Neuronal stem cell (in vitro differentiated cells): Measurements from ENCODE around the gene PCNX3.

Experiments used
- DNase-seq: peaks from one replicate; pipeline ENCODE4 v3.0.0-alpha.2; 2013; ENCODE audit warnings: low spot score
- H2AFZ ChIP-seq: one replicate; pipeline ENCODE4 v1.6.1; 2013; ENCODE audit warnings: mild to moderate bottlenecking, low read length, inconsistent platforms
- H2AK5ac ChIP-seq: 2 replicates; pipeline ENCODE4 v1.6.1; 2013; ENCODE audit warnings: low read depth, mild to moderate bottlenecking, inconsistent platforms, low read length, moderate library complexity, mixed read lengths
- H2BK120ac ChIP-seq: 2 replicates; pipeline ENCODE4 v1.6.1; 2013; ENCODE audit warnings: low read depth, mild to moderate bottlenecking, inconsistent platforms, low read length, moderate library complexity, mixed read lengths
- H2BK12ac ChIP-seq: one replicate; pipeline ENCODE4 v1.6.1; 2013; ENCODE audit warnings: low read length, inconsistent platforms
- H2BK15ac ChIP-seq: 2 replicates; pipeline ENCODE4 v1.6.1; 2013; ENCODE audit warnings: mild to moderate bottlenecking, low read length, inconsistent platforms, mixed read lengths
- H2BK5ac ChIP-seq: one replicate; pipeline ENCODE4 v1.6.1; 2013; ENCODE audit warnings: inconsistent platforms, mild to moderate bottlenecking, low read length, moderate library complexity
- H3K14ac ChIP-seq: one replicate; pipeline ENCODE4 v1.6.1; 2013; ENCODE audit warnings: low read length, inconsistent platforms
- H3K18ac ChIP-seq: 2 replicates; pipeline ENCODE4 v1.6.1; 2013; ENCODE audit warnings: low read length, inconsistent platforms
- H3K23ac ChIP-seq: 2 replicates; pipeline ENCODE4 v1.6.1; 2013; ENCODE audit warnings: low read depth, mild to moderate bottlenecking, mixed read lengths, low read length, inconsistent platforms; ENCODE audit not compliant: poor library complexity
- H3K27ac ChIP-seq: replicated peaks from 3 replicates; pipeline ENCODE4 v1.5.1; 2013; ENCODE audit warnings: low read length, inconsistent platforms
- H3K27me3 ChIP-seq, 3 experiments: 2 replicates each; pipeline ENCODE4 v1.6.1; 2013; ENCODE audit warnings: low read length in 3 of 3, mild to moderate bottlenecking in 2 of 3, inconsistent platforms in 1 of 3, low read depth in 1 of 3, mixed read lengths in 1 of 3, moderate library complexity in 1 of 3; ENCODE audit not compliant: control insufficient read depth in 3 of 3, insufficient read depth in 3 of 3
- H3K36me3 ChIP-seq, 2 donors: replicated peaks in 1 of 2; 2 replicates each; pipeline ENCODE4 v1.6.1; 2013; ENCODE audit warnings: low read length in 2 of 2; ENCODE audit not compliant: control insufficient read depth in 2 of 2, insufficient read depth in 2 of 2
- H3K4ac ChIP-seq: 2 replicates; pipeline ENCODE4 v1.6.1; 2013; ENCODE audit warnings: inconsistent platforms, mild to moderate bottlenecking, low read length, moderate library complexity
- H3K4me1 ChIP-seq, 2 donors: 1 replicate in 1 of 2; 2 replicates in 1 of 2; pipeline ENCODE4 v1.6.1; 2013; ENCODE audit warnings: low read length in 2 of 2, low read depth in 1 of 2; ENCODE audit not compliant: control insufficient read depth in 2 of 2, insufficient read depth in 1 of 2
- H3K4me2 ChIP-seq: one replicate; pipeline ENCODE4 v1.6.1; 2013; ENCODE audit warnings: mild to moderate bottlenecking, low read length, inconsistent platforms; ENCODE audit not compliant: insufficient read depth, poor library complexity, severe bottlenecking
- H3K4me3 ChIP-seq, 2 donors: 2 replicates each; pipeline ENCODE4 v1.5.1; 2013; ENCODE audit warnings: low read length in 2 of 2, mild to moderate bottlenecking in 2 of 2, inconsistent platforms in 1 of 2, moderate library complexity in 1 of 2
- H3K79me1 ChIP-seq: one replicate; pipeline ENCODE4 v1.6.1; 2013; ENCODE audit warnings: low read depth, mild to moderate bottlenecking, inconsistent platforms, low read length, moderate library complexity
- H3K9ac ChIP-seq: one replicate; pipeline ENCODE4 v1.6.1; 2013; ENCODE audit warnings: mild to moderate bottlenecking, low read depth, low read length, inconsistent platforms; ENCODE audit not compliant: poor library complexity
- H3K9me3 ChIP-seq, 2 donors: replicated peaks in 1 of 2; 2 replicates each; pipeline versions ENCODE3 to v1.6.1; 2013; ENCODE audit warnings: low read length in 2 of 2, mild to moderate bottlenecking in 2 of 2, inconsistent platforms in 1 of 2, low read depth in 1 of 2, mixed read lengths in 1 of 2, moderate library complexity in 1 of 2; ENCODE audit not compliant: control insufficient read depth in 2 of 2, insufficient read depth in 1 of 2
- H4K8ac ChIP-seq: one replicate; pipeline ENCODE4 v1.6.1; 2013; ENCODE audit warnings: low read depth, mild to moderate bottlenecking, inconsistent platforms, low read length, moderate library complexity
- H4K91ac ChIP-seq: one replicate; pipeline ENCODE4 v1.6.1; 2013; ENCODE audit warnings: low read length, low read depth, mild to moderate bottlenecking, inconsistent platforms; ENCODE audit not compliant: poor library complexity
- whole genome bisulfite sequencing, 2 donors: extraction: QIAGEN DNeasy Blood & Tissue Kit; methylation state at CpG; one replicate each; pipeline ENCODE4 v1.1.7; 2013; ENCODE audit warnings: missing lambda C conversion rate in 2 of 2, mixed read lengths in 1 of 2; ENCODE audit not compliant: insufficient read length in 2 of 2, insufficient replicate concordance in 1 of 2; ENCODE audit errors: extremely low coverage in 2 of 2; 5-methylcytosine and 5-hydroxymethylcytosine counted together

The PCNX3 gene

DNA sequence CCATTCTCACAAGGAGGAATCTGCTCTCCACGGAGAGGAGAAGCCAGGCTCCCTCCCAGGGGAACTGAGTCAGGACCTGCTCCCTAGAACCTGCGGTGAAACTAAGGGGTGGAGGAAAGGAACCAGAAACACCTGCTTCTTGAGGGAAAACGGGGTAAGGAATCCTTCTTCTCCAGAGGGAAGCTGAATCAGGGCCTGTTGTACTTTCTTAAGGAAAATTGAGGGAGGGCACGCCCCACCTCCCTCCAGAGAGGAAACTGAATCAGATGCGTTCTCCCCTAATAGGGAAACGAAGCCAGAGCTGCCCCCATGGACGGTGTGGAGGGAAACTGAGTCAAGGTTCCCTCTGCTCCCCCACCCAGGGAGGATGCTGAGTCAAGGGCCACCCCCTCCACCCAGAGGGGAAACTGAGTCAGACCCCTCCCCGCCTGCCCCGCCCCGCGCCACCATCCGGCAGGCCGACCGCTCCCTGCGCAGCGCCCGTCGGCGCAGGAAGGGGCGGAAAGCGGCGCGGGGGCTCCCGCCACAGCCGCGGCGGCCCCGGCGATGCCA is 46.7 kb downstream of the PCNX3 start:
- H3K9ac ChIP-seq = peak overlapping the region; percentile 95
- H3K23ac ChIP-seq = peak overlapping the region; percentile 67
- H3K4me2 ChIP-seq = peak overlapping the region; percentile 75
- H2BK120ac ChIP-seq = no peak overlapping the region
- H3K4ac ChIP-seq = peak overlapping the region; percentile 38
- H3K79me1 ChIP-seq = peaks cover 6% of the 10 kb centered on the region
- peaks cover 0 to 2% of the 10 kb centered on the region in 2 donors for H3K9me3 ChIP-seq
- H2AFZ ChIP-seq = peak overlapping the region; percentile 95
- no CpG with 5 or more reads among the region's 29 CpGs for WGBS, 2 donors
- peak overlapping the region; percentile 98 for H2BK5ac ChIP-seq
- H3K27me3 ChIP-seq = no peaks in the 10 kb centered on the region
- peaks cover 29 to 42% of the 10 kb centered on the region in 2 donors for H3K36me3 ChIP-seq
- no peak for DNase-seq
- H2AK5ac ChIP-seq = peak overlapping the region; percentile 77
- H2BK12ac ChIP-seq = no peak overlapping the region
- H3K4me1 ChIP-seq = peaks cover 6 to 8% of the 10 kb centered on the region in 2 donors
- peak overlapping the region; percentile 37 for H2BK15ac ChIP-seq
- peak overlapping the region; percentile 56 for H3K14ac ChIP-seq
- H3K27ac ChIP-seq = no peak overlapping the region
- peak overlapping the region; percentile 88 to 96 for H3K4me3 ChIP-seq
- H3K18ac ChIP-seq = peak overlapping the region; percentile 85
- no peak overlapping the region for H4K8ac ChIP-seq
- H4K91ac ChIP-seq = no peak overlapping the region

DNA sequence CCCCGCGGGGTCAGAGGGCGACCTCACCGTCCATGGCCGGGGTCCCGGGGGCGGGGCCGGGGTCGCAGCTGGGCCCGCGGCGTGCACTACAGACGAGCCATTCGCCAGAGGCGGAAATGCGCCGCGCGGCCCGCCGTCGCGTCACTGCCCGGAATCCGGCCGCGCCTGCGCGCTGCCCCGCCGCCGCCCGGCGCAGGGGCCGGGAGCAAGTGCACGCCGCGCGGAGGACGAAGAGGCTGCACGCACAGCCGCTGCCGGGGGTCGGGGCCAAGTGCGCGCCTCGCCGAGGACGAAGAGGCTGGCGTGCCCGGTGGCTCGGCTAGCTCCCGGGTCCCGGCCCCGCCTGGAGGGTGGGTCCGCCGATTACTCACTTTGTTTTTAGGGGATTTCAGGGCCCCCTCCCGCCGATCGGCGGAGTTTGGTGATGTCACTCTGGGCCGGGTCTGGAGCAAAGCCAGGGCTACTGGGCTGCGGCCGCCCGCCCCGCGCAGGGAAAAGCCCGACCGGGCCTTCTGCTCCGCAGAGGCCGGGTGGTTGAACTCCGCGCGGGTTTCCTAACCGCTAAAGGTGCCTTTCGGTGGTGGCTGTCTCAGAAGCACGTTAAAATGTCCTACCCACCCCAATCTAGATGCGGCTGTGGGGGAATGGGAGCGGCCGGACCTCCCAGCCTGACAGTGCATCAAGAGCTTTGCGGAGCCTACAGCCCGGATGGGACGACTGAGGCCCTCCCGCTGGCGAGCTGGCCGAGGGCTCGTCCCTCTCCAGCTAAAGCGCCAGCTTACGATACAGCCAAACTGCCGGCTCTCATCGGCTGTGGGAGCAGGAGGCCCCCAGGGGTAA is 47.4 kb downstream of the PCNX3 start, which contains the start of gene RELA:
TSS of gene RELA (minus strand) at position 118 of the 840 bp plus-strand sequence. CDS start at position 34, 84 bp downstream.
- peak within 1 kb of the TSS; percentile 37 for H2BK15ac ChIP-seq
- H3K27me3 ChIP-seq = no peaks in the 10 kb centered on the region
- peak within 1 kb of the TSS; percentile 95 for H2AFZ ChIP-seq
- peaks cover 0 to 2% of the 10 kb centered on the region in 2 donors for H3K9me3 ChIP-seq
- peak within 1 kb of the TSS; percentile 90 for H3K18ac ChIP-seq
- peaks cover 6% of the 10 kb centered on the region for H3K79me1 ChIP-seq
- no peak within 1 kb of the TSS for H2BK12ac ChIP-seq
- peak within 1 kb of the TSS; percentile 88 to 96 for H3K4me3 ChIP-seq
- H3K23ac ChIP-seq = peak within 1 kb of the TSS; percentile 85
- DNase-seq = peak; percentile 89
- no peak within 1 kb of the TSS for H4K8ac ChIP-seq
- peak within 1 kb of the TSS; percentile 95 for H3K9ac ChIP-seq
- peak within 1 kb of the TSS; percentile 98 for H2BK5ac ChIP-seq
- peak within 1 kb of the TSS; percentile 90 for H2AK5ac ChIP-seq
- peak within 1 kb of the TSS; percentile 95 for H3K27ac ChIP-seq
- H3K4me1 ChIP-seq = peaks cover 6 to 8% of the 10 kb centered on the region in 2 donors
- peak within 1 kb of the TSS; percentile 38 for H3K4ac ChIP-seq
- peak within 1 kb of the TSS; percentile 89 for H3K14ac ChIP-seq
- WGBS, 2 donors = no CpG with 5 or more reads among the region's 91 CpGs
- peak within 1 kb of the TSS; percentile 96 for H3K4me2 ChIP-seq
- H4K91ac ChIP-seq = no peak within 1 kb of the TSS
- H2BK120ac ChIP-seq = peak within 1 kb of the TSS; percentile 61
- H3K36me3 ChIP-seq = peaks cover 23 to 35% of the 10 kb centered on the region in 2 donors

DNA sequence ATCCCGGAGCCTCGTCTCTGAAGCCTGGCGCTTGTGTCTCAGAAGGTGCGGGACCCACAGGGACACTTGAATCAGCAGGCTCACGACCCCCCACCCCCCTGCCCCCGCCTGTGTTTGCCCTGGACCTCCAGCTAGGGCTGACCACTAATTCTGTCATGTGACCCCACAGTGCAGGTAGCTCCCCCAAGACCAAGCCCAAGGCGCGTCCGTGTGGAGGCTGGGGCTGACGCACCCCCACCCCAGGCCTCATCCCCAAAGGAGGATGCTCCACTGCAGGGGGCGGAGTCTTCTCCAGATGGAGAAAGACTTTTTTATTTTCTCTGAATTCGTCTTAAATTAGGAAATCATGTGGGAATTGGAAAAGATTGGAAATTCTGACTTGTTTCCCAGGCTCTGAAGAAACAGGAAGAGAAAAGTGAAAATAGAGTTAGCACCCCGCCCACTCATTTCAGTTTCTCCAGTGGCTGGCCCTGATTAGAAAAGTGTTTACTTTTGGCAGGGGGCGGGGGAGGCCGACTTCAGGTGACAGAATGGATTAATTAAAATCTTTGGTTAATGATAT is 48.1 kb downstream of the PCNX3 start:
- Histone ChIP-seq H3K4me3 (peak overlapping the region; percentile 88 to 96), H3K18ac (peak overlapping the region; percentile 90), H3K23ac (peak overlapping the region; percentile 85), H3K14ac (peak overlapping the region; percentile 89), H2AK5ac (peak overlapping the region; percentile 90), H3K4me1 (peaks cover 6 to 8% of the 10 kb centered on the region in 2 donors), H2BK12ac (no peak overlapping the region), H3K36me3 (peaks cover 18 to 28% of the 10 kb centered on the region in 2 donors), H4K91ac (no peak overlapping the region), H3K27ac (peak overlapping the region; percentile 95), H2AFZ (peak overlapping the region; percentile 95), H2BK15ac (no peak overlapping the region), H3K79me1 (peaks cover 4% of the 10 kb centered on the region), H3K9me3 (peaks cover 0 to 2% of the 10 kb centered on the region in 2 donors), H2BK5ac (peak overlapping the region; percentile 98), H3K9ac (peak overlapping the region; percentile 86), H2BK120ac (peak overlapping the region; percentile 61), H3K27me3 (no peaks in the 10 kb centered on the region), H4K8ac (no peak overlapping the region), H3K4ac (no peak overlapping the region), H3K4me2 (peak overlapping the region; percentile 96)
- WGBS, 2 donors = no CpG with 5 or more reads among the region's 15 CpGs
- DNase-seq = no peak
